ENCODE measurements around the gene HIBCH. TPM values are rescaled to one million over a fixed set of nuclear protein-coding genes. Genes with fewer than 3 reads are reported as not detected.

HIBCH gene
- total RNA-seq, 2 donors from 2014 or later: 30.8 to 46.7 TPM

- Mint-ChIP-seq H3K27ac (no peak overlapping the region), H3K36me3 (ENCODE audit: low read depth) (peaks cover 35% of the 10 kb centered on the region), H3K4me3 (no peak overlapping the region), H3K9me3 (no peaks in the 10 kb centered on the region), H3K27me3 (ENCODE audit: insufficient read depth) (no peaks in the 10 kb centered on the region), H3K4me1 (no peaks in the 10 kb centered on the region)
- Histone ChIP-seq H3K27ac (ENCODE audit: low read depth, low read length) (no peak overlapping the region), H3K9me3 (ENCODE audit: control insufficient read depth, low read length) (peaks cover 7% of the 10 kb centered on the region), H3K9ac (ENCODE audit: extremely low read depth, low read length, poor library complexity, severe bottlenecking) (no peak overlapping the region), H3K4me1 (ENCODE audit: control insufficient read depth, insufficient read depth, low read length) (no peaks in the 10 kb centered on the region), H3K4me3 (ENCODE audit: low read length) (no peak overlapping the region), H3K27me3 (ENCODE audit: control insufficient read depth, insufficient read depth, low read length, poor library complexity, severe bottlenecking) (no peaks in the 10 kb centered on the region), H3K36me3 (ENCODE audit: control insufficient read depth, insufficient read depth, low read length) (peaks cover 34% of the 10 kb centered on the region)
- WGBS, 2 experiments (ENCODE audit: insufficient coverage in 1 of 2, insufficient read length in 1 of 2): 98 to 100% methylated on average over 1 to 3 of the region's 3 CpGs
- DNase-seq: no peak
- TF ChIP-seq, protein P1, sequence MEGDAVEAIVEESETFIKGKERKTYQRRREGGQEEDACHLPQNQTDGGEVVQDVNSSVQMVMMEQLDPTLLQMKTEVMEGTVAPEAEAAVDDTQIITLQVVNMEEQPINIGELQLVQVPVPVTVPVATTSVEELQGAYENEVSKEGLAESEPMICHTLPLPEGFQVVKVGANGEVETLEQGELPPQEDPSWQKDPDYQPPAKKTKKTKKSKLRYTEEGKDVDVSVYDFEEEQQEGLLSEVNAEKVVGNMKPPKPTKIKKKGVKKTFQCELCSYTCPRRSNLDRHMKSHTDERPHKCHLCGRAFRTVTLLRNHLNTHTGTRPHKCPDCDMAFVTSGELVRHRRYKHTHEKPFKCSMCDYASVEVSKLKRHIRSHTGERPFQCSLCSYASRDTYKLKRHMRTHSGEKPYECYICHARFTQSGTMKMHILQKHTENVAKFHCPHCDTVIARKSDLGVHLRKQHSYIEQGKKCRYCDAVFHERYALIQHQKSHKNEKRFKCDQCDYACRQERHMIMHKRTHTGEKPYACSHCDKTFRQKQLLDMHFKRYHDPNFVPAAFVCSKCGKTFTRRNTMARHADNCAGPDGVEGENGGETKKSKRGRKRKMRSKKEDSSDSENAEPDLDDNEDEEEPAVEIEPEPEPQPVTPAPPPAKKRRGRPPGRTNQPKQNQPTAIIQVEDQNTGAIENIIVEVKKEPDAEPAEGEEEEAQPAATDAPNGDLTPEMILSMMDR (conservative IDR thresholded peaks at IDR 0.05): no peak
Measured at GRCh38 chr2:190256087-190256486, 63.5 kb downstream of the HIBCH start.

DNA sequence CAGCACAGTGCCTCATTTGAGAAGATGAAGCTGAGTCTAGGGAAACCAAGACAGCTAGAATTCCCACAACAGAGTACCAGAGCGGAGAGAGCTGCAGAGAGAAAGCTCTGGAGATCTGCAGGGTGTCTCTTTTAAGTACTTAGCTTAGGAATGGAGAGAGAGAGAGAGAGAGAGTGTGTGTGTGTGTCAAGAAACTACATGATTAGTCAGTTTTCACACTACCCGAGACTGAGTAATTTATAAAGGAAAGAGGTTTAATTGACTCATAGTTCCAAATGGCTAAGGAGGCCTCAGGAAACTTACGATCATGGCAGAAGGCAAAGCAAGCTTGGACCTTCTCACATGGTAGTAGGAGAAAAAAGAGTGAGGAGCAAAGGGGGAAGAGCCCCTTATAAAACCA is 64.0 kb downstream of the HIBCH start:
- Histone ChIP-seq H3K9me3 (ENCODE audit: control insufficient read depth, low read length) (peaks cover 7% of the 10 kb centered on the region), H3K36me3 (ENCODE audit: control insufficient read depth, insufficient read depth, low read length) (peaks cover 35% of the 10 kb centered on the region), H3K4me3 (ENCODE audit: low read length) (no peak overlapping the region), H3K9ac (ENCODE audit: extremely low read depth, low read length, poor library complexity, severe bottlenecking) (no peak overlapping the region), H3K27ac (ENCODE audit: low read depth, low read length) (no peak overlapping the region), H3K4me1 (ENCODE audit: control insufficient read depth, insufficient read depth, low read length) (no peaks in the 10 kb centered on the region), H3K27me3 (ENCODE audit: control insufficient read depth, insufficient read depth, low read length, poor library complexity, severe bottlenecking) (no peaks in the 10 kb centered on the region)
- DNase-seq: no peak
- 93% methylated on average over 3 of the region's 3 CpGs for WGBS, 2 experiments (ENCODE audit: insufficient coverage in 1 of 2, insufficient read length in 1 of 2)
- H3K27ac Mint-ChIP-seq: no peak overlapping the region
- H3K27me3 Mint-ChIP-seq (ENCODE audit: insufficient read depth): no peaks in the 10 kb centered on the region
- H3K36me3 Mint-ChIP-seq (ENCODE audit: low read depth): peaks cover 35% of the 10 kb centered on the region
- H3K9me3 Mint-ChIP-seq: no peaks in the 10 kb centered on the region
- no peak overlapping the region for H3K4me3 Mint-ChIP-seq
- TF ChIP-seq, protein P1 (conservative IDR thresholded peaks at IDR 0.05): no peak
- no peaks in the 10 kb centered on the region for H3K4me1 Mint-ChIP-seq

- H3K9me3 ChIP-seq (ENCODE audit: control insufficient read depth, low read length): peaks cover 7% of the 10 kb centered on the region
- H3K27me3 ChIP-seq (ENCODE audit: control insufficient read depth, insufficient read depth, low read length, poor library complexity, severe bottlenecking): no peaks in the 10 kb centered on the region
- no peaks in the 10 kb centered on the region for H3K4me1 Mint-ChIP-seq
- no peak overlapping the region for H3K4me3 ChIP-seq (ENCODE audit: low read length)
- no peak overlapping the region for H3K27ac ChIP-seq (ENCODE audit: low read depth, low read length)
- peaks cover 32% of the 10 kb centered on the region for H3K36me3 ChIP-seq (ENCODE audit: control insufficient read depth, insufficient read depth, low read length)
- peaks cover 35% of the 10 kb centered on the region for H3K36me3 Mint-ChIP-seq (ENCODE audit: low read depth)
- TF ChIP-seq, protein P1 (conservative IDR thresholded peaks at IDR 0.05): no peak
- WGBS, 2 experiments (ENCODE audit: insufficient coverage in 1 of 2, insufficient read length in 1 of 2): 93 to 100% methylated on average over 3 of the region's 3 CpGs
- DNase-seq: no peak
- H3K4me1 ChIP-seq (ENCODE audit: control insufficient read depth, insufficient read depth, low read length): no peaks in the 10 kb centered on the region
- H3K9me3 Mint-ChIP-seq: no peaks in the 10 kb centered on the region
- H3K9ac ChIP-seq (ENCODE audit: extremely low read depth, low read length, poor library complexity, severe bottlenecking): no peak overlapping the region
- H3K27ac Mint-ChIP-seq: no peak overlapping the region
- H3K4me3 Mint-ChIP-seq: no peak overlapping the region
- H3K27me3 Mint-ChIP-seq (ENCODE audit: insufficient read depth): no peaks in the 10 kb centered on the region
Measured at GRCh38 chr2:190254063-190254850, 65.4 kb downstream of the HIBCH start.
